NB4 (cell line): ENCODE measurements around the gene C5AR2.
A peak's percentile ranks its signal among the peaks of the same experiment; 100 is the strongest.
"Not testable (repeated sequence)": the region's sequence is repeated elsewhere in the genome, so short reads cannot be mapped to it uniquely, and the experiment has no call there.

Experiments used
- CTCF ChIP-seq: IDR thresholded peaks from one replicate; pipeline ENCODE4 v1.5.1; 2012; ENCODE audit warnings: low read depth, low read length
- MAX ChIP-seq: IDR thresholded peaks from 2 replicates; pipeline ENCODE4 v1.6.1; 2011; ENCODE audit warnings: low read depth, low read length
- POLR2A ChIP-seq: IDR thresholded peaks from 2 replicates; pipeline ENCODE4 v1.6.1; 2011; ENCODE audit warnings: mild to moderate bottlenecking; ENCODE audit not compliant: insufficient read length; ENCODE audit errors: extremely low read depth

- TF ChIP-seq CTCF, POLR2A: not testable (repeated sequence)
- TF ChIP-seq MAX = peak; percentile 95
Measured at GRCh38 chr19:47336765-47337718, 5.1 kb downstream of the C5AR2 start.
